Activated CD8-positive, alpha-beta memory T cell treated with anti-CD3 and anti-CD28 coated beads, Interleukin-2, amount 50 U/mL, for 1 hour (primary cell): ENCODE results near the gene ZFP90.

Experiments used
- DNase-seq: peaks from one replicate; pipeline ENCODE4 v3.0.0-alpha.2; 2020; ENCODE audit errors: extremely low read depth

Gene ZFP90

GRCh38 chr16:68577352-68577853, 38.3 kb downstream of the ZFP90 start:
- no peak for DNase-seq

GRCh38 chr16:68590201-68590994, 51.3 kb downstream of the ZFP90 start:
- DNase-seq, result no peak

GRCh38 chr16:68592466-68593337, 53.6 kb downstream of the ZFP90 start:
- DNase-seq, result no peak

GRCh38 chr16:68596266-68596665, 57.2 kb downstream of the ZFP90 start:
- no peak for DNase-seq

- DNase-seq, result no peak
Observed at GRCh38 chr16:68599586-68599985, 60.5 kb downstream of the ZFP90 start.

GRCh38 chr16:68605746-68606145, 66.7 kb downstream of the ZFP90 start:
- DNase-seq, result no peak

GRCh38 chr16:68607443-68607842, 68.4 kb downstream of the ZFP90 start:
- DNase-seq, result no peak

GRCh38 chr16:68608330-68608729, 69.2 kb downstream of the ZFP90 start:
- no peak for DNase-seq

- no peak for DNase-seq
Observed at GRCh38 chr16:68612996-68613395, 73.9 kb downstream of the ZFP90 start.

GRCh38 chr16:68617734-68618133, 78.6 kb downstream of the ZFP90 start:
- no peak for DNase-seq
